GM23338 (cell line): ENCODE data around the gene GFRA4. TPM values are rescaled to one million over a fixed set of nuclear protein-coding genes. Genes with fewer than 3 reads are reported as not detected.

Experiments used
- ATAC-seq: fragments of 200-7000 bp; cut with Tn5 transposase; 3 replicates; pipeline ENCODE4 v1.9.1; 2020
- DNase-seq: peaks from one replicate; pipeline ENCODE4 v3.0.0-alpha.2; 2015; ENCODE audit warnings: low spot score
- H2AFZ ChIP-seq: fragments of 200-600 bp; sonication (generic); 2 replicates; pipeline ENCODE4 v1.8.0; 2016; ENCODE audit warnings: antibody characterized with exemption, mild to moderate bottlenecking, moderate library complexity
- H3F3A ChIP-seq: fragments of 200-600 bp; sonication (generic); replicated peaks from 2 replicates; pipeline ENCODE4 v1.8.0; 2017; ENCODE audit warnings: antibody characterized with exemption, mixed run types, low read depth
- H3K27ac ChIP-seq: fragments of 200-600 bp; sonication (generic); 2 replicates; pipeline ENCODE4 v1.6.1; 2016; ENCODE audit warnings: low read depth
- H3K27me3 ChIP-seq: fragments of 200-600 bp; sonication (generic); 2 replicates; pipeline ENCODE4 v1.8.0; 2016; ENCODE audit warnings: mild to moderate bottlenecking, mixed run types, moderate library complexity; ENCODE audit not compliant: insufficient read depth
- H3K36me3 ChIP-seq: fragments of 200-600 bp; sonication (generic); 2 replicates; pipeline ENCODE4 v1.8.0; 2016; ENCODE audit warnings: mild to moderate bottlenecking; ENCODE audit not compliant: insufficient read depth
- H3K4me1 ChIP-seq: fragments of 200-600 bp; sonication (generic); 2 replicates; pipeline ENCODE4 v1.8.0; 2016; ENCODE audit warnings: mild to moderate bottlenecking, moderate library complexity; ENCODE audit not compliant: insufficient read depth
- H3K4me2 ChIP-seq: fragments of 200-600 bp; sonication (generic); 2 replicates; pipeline ENCODE4 v1.7.1; 2017; ENCODE audit warnings: mixed run types
- H3K4me3 ChIP-seq: fragments of 200-600 bp; sonication (generic); 2 replicates; pipeline ENCODE4 v1.6.1; 2016; ENCODE audit warnings: mixed run types
- H3K79me2 ChIP-seq: fragments of 200-600 bp; sonication (generic); replicated peaks from 2 replicates; pipeline ENCODE4 v1.8.0; 2017; ENCODE audit warnings: mild to moderate bottlenecking; ENCODE audit not compliant: insufficient read depth
- H3K9me2 ChIP-seq: fragments of 200-600 bp; sonication (generic); 2 replicates; pipeline ENCODE4 v1.8.0; 2017; ENCODE audit not compliant: insufficient read depth
- H4K20me1 ChIP-seq: fragments of 200-600 bp; sonication (generic); replicated peaks from 2 replicates; pipeline ENCODE4 v1.8.0; 2017; ENCODE audit warnings: mild to moderate bottlenecking; ENCODE audit not compliant: insufficient read depth
- H3K27ac Mint-ChIP-seq: 2 replicates; pipeline ENCODE4 v1.8.0; 2020; ENCODE audit warnings: inconsistent platforms, mild to moderate bottlenecking, moderate library complexity, mixed read lengths
- H3K27me3 Mint-ChIP-seq: 3 replicates; pipeline ENCODE4 v1.8.0; 2022; ENCODE audit warnings: low read depth, mild to moderate bottlenecking, moderate library complexity, mixed read lengths, inconsistent platforms; ENCODE audit not compliant: insufficient read depth, poor library complexity
- H3K36me3 Mint-ChIP-seq: 3 replicates; pipeline ENCODE4 v1.8.0; 2021; ENCODE audit warnings: low read depth, mild to moderate bottlenecking, inconsistent platforms, moderate library complexity, mixed read lengths
- H3K4me1 Mint-ChIP-seq: 3 replicates; pipeline ENCODE4 v1.8.0; 2020; ENCODE audit warnings: mild to moderate bottlenecking, inconsistent platforms, mixed read lengths
- H3K4me3 Mint-ChIP-seq: 3 replicates; pipeline ENCODE4 v1.8.0; 2021; ENCODE audit warnings: moderate library complexity, mild to moderate bottlenecking, inconsistent platforms, mixed read lengths
- H3K9me3 Mint-ChIP-seq: 3 replicates; pipeline ENCODE4 v1.8.0; 2020; ENCODE audit warnings: moderate library complexity, mild to moderate bottlenecking, inconsistent platforms, mixed read lengths
- CREB1 ChIP-seq: fragments of 250-450 bp; sonication (Bioruptor Pico); IDR thresholded peaks from 2 replicates; pipeline ENCODE4 v1.5.0; 2020; ENCODE audit warnings: low read depth, mild to moderate bottlenecking, moderate library complexity
- CTCF ChIP-seq, 2 experiments: fragments of 200-600 bp in 1 of 2; sonication (generic) in 1 of 2; conservative IDR thresholded peaks; 2 replicates each; pipeline versions ENCODE4 v1.5.1 to v1.6.1; 2016 to 2017; ENCODE audit warnings: antibody characterized with exemption in 2 of 2, low read depth in 2 of 2, mild to moderate bottlenecking in 2 of 2, moderate library complexity in 1 of 2
- ETS1 ChIP-seq: IDR thresholded peaks from 2 replicates; pipeline ENCODE4 v1.6.1; 2016; ENCODE audit warnings: antibody characterized with exemption
- EZH2 ChIP-seq: fragments of 200-600 bp; sonication (generic); IDR thresholded peaks from one replicate; pipeline ENCODE4 v1.8.0; 2017; ENCODE audit warnings: antibody characterized with exemption, mild to moderate bottlenecking, low read depth; ENCODE audit not compliant: unreplicated experiment
- EZH2phosphoT487 ChIP-seq: fragments of 200-600 bp; sonication (generic); IDR thresholded peaks from one replicate; pipeline ENCODE4 v1.8.1; 2018; ENCODE audit warnings: antibody characterized with exemption; ENCODE audit not compliant: unreplicated experiment
- JUNB ChIP-seq: IDR thresholded peaks from one replicate; pipeline ENCODE4 v1.6.1; 2016; ENCODE audit warnings: antibody characterized with exemption; ENCODE audit not compliant: unreplicated experiment
- NANOG ChIP-seq: IDR thresholded peaks from 2 replicates; pipeline ENCODE4 v1.6.1; 2016; ENCODE audit warnings: antibody characterized with exemption, borderline replicate concordance
- POLR2AphosphoS5 ChIP-seq: IDR thresholded peaks from 2 replicates; pipeline ENCODE4 v1.6.1; 2016; ENCODE audit warnings: antibody characterized with exemption, low read depth
- STAT1 ChIP-seq: IDR thresholded peaks from one replicate; pipeline ENCODE4 v1.6.1; 2016; ENCODE audit warnings: antibody characterized with exemption; ENCODE audit not compliant: unreplicated experiment
- ZNF114 ChIP-seq: fragments of 250-450 bp; sonication (Bioruptor Pico); IDR thresholded peaks from 2 replicates; pipeline ENCODE4 v1.5.0; 2020; ENCODE audit warnings: mild to moderate bottlenecking, moderate library complexity
- ZNF331 ChIP-seq: fragments of 250-450 bp; sonication (Bioruptor Pico); IDR thresholded peaks from 2 replicates; pipeline ENCODE4 v1.5.0; 2020; ENCODE audit warnings: low read depth, mild to moderate bottlenecking, moderate library complexity
- ZNF462 ChIP-seq: fragments of 250-450 bp; sonication (Bioruptor Pico); IDR thresholded peaks from 2 replicates; pipeline ENCODE4 v1.5.0; 2020; ENCODE audit warnings: mild to moderate bottlenecking, moderate library complexity
- polyA plus RNA-seq: library from polyadenylated mRNA; unstranded; fragments of >200 nt; fragmentation: Nextera tagmentation; extraction: Ambion mirVana; gene quantifications from 2 replicates; pipeline ENCODE4 v1.2.1, GENCODE V29; 2016
- total RNA-seq: library from RNA; depleted of rRNA; stranded (reverse); fragments of >200 nt; shearing (Covaris generic); gene quantifications from 2 replicates; pipeline ENCODE4 v1.2.3, GENCODE V29; 2014

GFRA4 gene
- total and polyA plus RNA-seq, 2 experiments from 2014 or later: not detected

GRCh38 chr20:3698591-3699001 lies 35.4 kb upstream of the GFRA4 start (continued):
- no peak for TF ChIP-seq CTCF (conservative IDR thresholded peaks at IDR 0.05; ENCODE audit: low read depth in 2 of 2)
- TF ChIP-seq STAT1: no peak
- TF ChIP-seq JUNB: no peak
- no peak for TF ChIP-seq EZH2
- TF ChIP-seq ZNF331 (CRISPR knock-in tag): no peak
- no peak for TF ChIP-seq EZH2phosphoT487

- H3K4me3 Mint-ChIP-seq: no peak overlapping the region
- TF ChIP-seq STAT1: no peak
- TF ChIP-seq CREB1 (CRISPR knock-in tag): no peak
- no peak for TF ChIP-seq ZNF114 (CRISPR knock-in tag)
- no peak for TF ChIP-seq EZH2phosphoT487
- TF ChIP-seq POLR2AphosphoS5: no peak
- TF ChIP-seq CTCF (conservative IDR thresholded peaks at IDR 0.05; ENCODE audit: low read depth in 2 of 2): no peak
- no peak for TF ChIP-seq EZH2
- no peak for TF ChIP-seq NANOG
- TF ChIP-seq JUNB: no peak
- no peak for TF ChIP-seq ETS1
- no peak for TF ChIP-seq ZNF462 (CRISPR knock-in tag)
These were observed 34.5 kb upstream of the GFRA4 start for GRCh38 chr20:3697588-3698305.

More at GRCh38 chr20:3697588-3698305, 34.5 kb upstream of the GFRA4 start:
- H3K79me2 ChIP-seq: no peaks in the 10 kb centered on the region
- DNase-seq: no peak
- H2AFZ ChIP-seq: no peak overlapping the region
- no peaks in the 10 kb centered on the region for H3K9me2 ChIP-seq
- no peak overlapping the region for H3K27ac ChIP-seq
- Mint-ChIP-seq H3K4me1 (no peaks in the 10 kb centered on the region), H3K9me3 (peaks cover 3% of the 10 kb centered on the region; the same call in 1 of the 3 replicates), H3K27ac (no peak overlapping the region), H3K36me3 (no peaks in the 10 kb centered on the region), H3K27me3 (peaks cover 9% of the 10 kb centered on the region)
- no peak overlapping the region for H3K4me3 ChIP-seq
- no peaks in the 10 kb centered on the region for H3K36me3 ChIP-seq
- H3K4me2 ChIP-seq: no peak overlapping the region
- no peaks in the 10 kb centered on the region for H3K4me1 ChIP-seq
- no peaks in the 10 kb centered on the region for H3K27me3 ChIP-seq
- no peaks in the 10 kb centered on the region for H4K20me1 ChIP-seq
- H3F3A ChIP-seq: no peaks in the 10 kb centered on the region
- no peak for ATAC-seq
